ENCODE measurements around the gene ERN1.
A peak's percentile ranks its signal among the peaks of the same experiment; 100 is the strongest.

The ERN1 gene

GRCh38 chr17:64134216-64134970, 4.4 kb upstream of the ERN1 start:
- DNase-seq, result no peak

GRCh38 chr17:64133546-64134215, 3.7 kb upstream of the ERN1 start:
- no peak for DNase-seq

GRCh38 chr17:64131606-64132270, 1.8 kb upstream of the ERN1 start:
- no peak for DNase-seq

GRCh38 chr17:64130559-64131001, 636 bp upstream of the ERN1 start:
- DNase-seq, result peak; percentile 57

GRCh38 chr17:64129515-64129764, 504 bp downstream of the ERN1 start:
- DNase-seq, result no peak

GRCh38 chr17:64128787-64129514, 993 bp downstream of the ERN1 start:
- no peak for DNase-seq

GRCh38 chr17:64126918-64127317, 3.0 kb downstream of the ERN1 start:
- no peak for DNase-seq

- DNase-seq, result no peak
These were observed 4.0 kb downstream of the ERN1 start for GRCh38 chr17:64125937-64126336.

GRCh38 chr17:64124609-64125008, 5.3 kb downstream of the ERN1 start:
- DNase-seq, result no peak

- no peak for DNase-seq
These were observed 6.8 kb downstream of the ERN1 start for GRCh38 chr17:64123114-64123513.

- DNase-seq, result peak; percentile 15
These were observed 8.8 kb downstream of the ERN1 start for GRCh38 chr17:64120972-64121786.

- DNase-seq, result no peak
These were observed 9.7 kb downstream of the ERN1 start for GRCh38 chr17:64120159-64120810.

GRCh38 chr17:64117981-64118979, 11.7 kb downstream of the ERN1 start:
- no peak for DNase-seq

GRCh38 chr17:64115822-64116534, 14.0 kb downstream of the ERN1 start:
- no peak for DNase-seq

GRCh38 chr17:64115043-64115698, 14.8 kb downstream of the ERN1 start:
- DNase-seq, result no peak

GRCh38 chr17:64113006-64113405, 16.9 kb downstream of the ERN1 start:
- DNase-seq, result no peak

GRCh38 chr17:64111831-64112230, 18.1 kb downstream of the ERN1 start:
- DNase-seq, result no peak

GRCh38 chr17:64110379-64111152, 19.4 kb downstream of the ERN1 start:
- no peak for DNase-seq

GRCh38 chr17:64109400-64109799, 20.5 kb downstream of the ERN1 start:
- DNase-seq, result no peak

Data from stimulated activated CD4-positive, alpha-beta T cell treated with anti-CD3 and anti-CD28 coated beads, Interleukin-4, amount 100 ng/mL, for 1 hour (primary cell).